IMR-90 (cell line): ENCODE measurements around the gene GAPDH. TPM values are rescaled to one million over a fixed set of nuclear protein-coding genes. Genes with fewer than 3 reads are reported as not detected.

Source experiments
- ATAC-seq: fragments of 200-7000 bp; cut with Tn5 transposase; 2 replicates; pipeline ENCODE4 v1.9.1; 2020; ENCODE audit warnings: low read depth, mild to moderate bottlenecking, moderate library complexity
- BruUV-seq: library from RNA; stranded (reverse); fragments of 400-500 nt; replicated peaks from 2 replicates; lab custom pipeline; 2021; lab: Mats Ljungman, UMichigan
- CTCF ChIA-PET: fragments of 300-600 bp; formaldehyde crosslinking; extraction: SDS; loops from one replicate; lab custom pipeline; 2021; ENCODE audit warnings: antibody characterized with exemption; lab: Yijun Ruan, JAX
- POLR2A ChIA-PET: fragments of 300-600 bp; sonication (Branson Sonifier 250); formaldehyde crosslinking; loops from one replicate; lab custom pipeline; 2022; ENCODE audit warnings: antibody characterized with exemption; ENCODE audit not compliant: unreplicated experiment; lab: Charles Lee
- DNase-seq: peaks from one replicate; pipeline ENCODE4 v3.0.0; 2013
- H2AFZ ChIP-seq: replicated peaks from 2 replicates; pipeline ENCODE3; 2013; ENCODE audit warnings: low read length, mild to moderate bottlenecking; ENCODE audit not compliant: poor library complexity
- H2AK5ac ChIP-seq: 2 replicates; pipeline ENCODE4 v1.6.1; 2013; ENCODE audit warnings: low read depth, low read length, inconsistent platforms
- H2AK9ac ChIP-seq: replicated peaks from 2 replicates; pipeline ENCODE3; 2013; ENCODE audit warnings: mild to moderate bottlenecking, low read depth, low read length, moderate library complexity; ENCODE audit not compliant: poor library complexity
- H2BK120ac ChIP-seq: 2 replicates; pipeline ENCODE4 v1.6.1; 2013; ENCODE audit warnings: low read depth, low read length, inconsistent platforms
- H2BK15ac ChIP-seq: 3 replicates; pipeline ENCODE4 v1.6.1; 2013; ENCODE audit warnings: low read depth, low read length, inconsistent platforms
- H2BK20ac ChIP-seq: 2 replicates; pipeline ENCODE4 v1.6.1; 2013; ENCODE audit warnings: low read depth, mild to moderate bottlenecking, inconsistent platforms, low read length, moderate library complexity
- H2BK5ac ChIP-seq: 2 replicates; pipeline ENCODE4 v1.6.1; 2013; ENCODE audit warnings: mild to moderate bottlenecking, low read depth, low read length, inconsistent platforms; ENCODE audit not compliant: poor library complexity, severe bottlenecking
- H3K14ac ChIP-seq: replicated peaks from 2 replicates; pipeline ENCODE4 v1.6.1; 2013; ENCODE audit warnings: low read depth, low read length, inconsistent platforms
- H3K18ac ChIP-seq: 2 replicates; pipeline ENCODE4 v1.6.1; 2013; ENCODE audit warnings: low read depth, low read length, control low read depth
- H3K23ac ChIP-seq: 2 replicates; pipeline ENCODE4 v1.6.1; 2013; ENCODE audit warnings: low read depth, low read length, inconsistent platforms
- H3K27ac ChIP-seq: 2 replicates; pipeline ENCODE4 v1.5.1; 2013; ENCODE audit warnings: mild to moderate bottlenecking, control low read depth, low read length; ENCODE audit not compliant: insufficient read depth
- H3K27me3 ChIP-seq: 2 replicates; pipeline ENCODE4 v1.6.1; 2013; ENCODE audit warnings: low read length; ENCODE audit not compliant: control insufficient read depth, insufficient read depth
- H3K36me3 ChIP-seq: 2 replicates; pipeline ENCODE4 v1.6.1; 2013; ENCODE audit warnings: low read length, mixed read lengths; ENCODE audit not compliant: control insufficient read depth, insufficient read depth
- H3K4ac ChIP-seq: 2 replicates; pipeline ENCODE4 v1.6.1; 2013; ENCODE audit warnings: low read depth, low read length, inconsistent platforms
- H3K4me1 ChIP-seq: 2 replicates; pipeline ENCODE4 v1.6.1; 2013; ENCODE audit warnings: low read length, mixed read lengths; ENCODE audit not compliant: control insufficient read depth, insufficient read depth
- H3K4me2 ChIP-seq: 2 replicates; pipeline ENCODE4 v1.6.1; 2013; ENCODE audit warnings: low read depth, mild to moderate bottlenecking, control low read depth, low read length, moderate library complexity
- H3K4me3 ChIP-seq: 2 replicates; pipeline ENCODE4 v1.5.1; 2013; ENCODE audit warnings: low read depth, mild to moderate bottlenecking, control low read depth, low read length, moderate library complexity; ENCODE audit not compliant: insufficient read depth
- H3K56ac ChIP-seq: 2 replicates; pipeline ENCODE4 v1.6.1; 2013; ENCODE audit warnings: low read length, inconsistent platforms; ENCODE audit not compliant: insufficient read depth; ENCODE audit errors: extremely low read depth
- H3K79me1 ChIP-seq, 2 experiments: 2 replicates each; pipeline ENCODE4 v1.6.1; 2013; ENCODE audit warnings: low read length in 2 of 2, inconsistent platforms in 1 of 2, low read depth in 1 of 2
- H3K9ac ChIP-seq: 2 replicates; pipeline ENCODE4 v1.6.1; 2013; ENCODE audit warnings: low read depth, low read length, control low read depth
- H3K9me1 ChIP-seq: 2 replicates; pipeline ENCODE4 v1.6.1; 2013; ENCODE audit warnings: low read length, inconsistent platforms; ENCODE audit not compliant: insufficient read depth
- H3K9me3 ChIP-seq: 2 replicates; pipeline ENCODE4 v1.6.1; 2013; ENCODE audit warnings: low read length; ENCODE audit not compliant: control insufficient read depth, insufficient read depth
- H4K20me1 ChIP-seq: 2 replicates; pipeline ENCODE4 v1.6.1; 2013; ENCODE audit warnings: low read length, inconsistent platforms; ENCODE audit not compliant: insufficient read depth
- H4K5ac ChIP-seq: 2 replicates; pipeline ENCODE4 v1.6.1; 2013; ENCODE audit warnings: mild to moderate bottlenecking, low read depth, low read length, control low read depth
- H4K8ac ChIP-seq, 2 experiments: 2 replicates each; pipeline ENCODE4 v1.6.1; 2013; ENCODE audit warnings: low read depth in 2 of 2, low read length in 2 of 2, control low read depth in 1 of 2, inconsistent platforms in 1 of 2
- H4K91ac ChIP-seq: 2 replicates; pipeline ENCODE4 v1.6.1; 2013; ENCODE audit warnings: low read depth, low read length, inconsistent platforms; ENCODE audit not compliant: insufficient read depth
- MAFK ChIP-seq: IDR thresholded peaks from 2 replicates; pipeline ENCODE4 v1.6.1; 2012; ENCODE audit warnings: low read depth, low read length, improper control_type of control experiment
- POLR2A ChIP-seq: IDR thresholded peaks from 2 replicates; pipeline ENCODE4 v1.6.1; 2012; ENCODE audit warnings: mild to moderate bottlenecking, low read depth, low read length
- SMC3 ChIP-seq: fragments of 150-350 bp; IDR thresholded peaks from 2 replicates; pipeline ENCODE4 v1.6.1; 2016; ENCODE audit warnings: low read depth, mild to moderate bottlenecking, antibody characterized with exemption, low read length, moderate library complexity
- WGBS, 2 experiments: methylation state at CpG; one replicate each; pipeline versions ENCODE4 v1.1.5 to v1.1.7; 2013; ENCODE audit warnings: missing lambda C conversion rate in 2 of 2; ENCODE audit not compliant: insufficient read length in 1 of 2; ENCODE audit errors: extremely low coverage in 2 of 2; 5-methylcytosine and 5-hydroxymethylcytosine counted together
- dilution Hi-C: fragments of 300-500 bp; cut with HindIII; formaldehyde crosslinking; loops from one replicate; pipeline ENCODE4 v1.14.3; 2018; ENCODE audit warnings: low sequenced_read_pairs; ENCODE audit not compliant: unreplicated experiment
- in situ Hi-C: fragments of 300-500 bp; cut with MboI; formaldehyde crosslinking; loops from 3 replicates; pipeline ENCODE4 v1.14.3; 2019; ENCODE audit warnings: low sequenced_read_pairs, inconsistent platforms, mixed read lengths
- intact Hi-C: fragments of 100-400 bp; cut with micrococcal nuclease; formaldehyde crosslinking; loops from 2 replicates; pipeline ENCODE4 v1.10.0; 2022
- polyA plus RNA-seq, 3 experiments: library from polyadenylated mRNA; depleted of rRNA; stranded (reverse); fragments of >200 nt; gene quantifications; 2 replicates each; pipeline ENCODE4 v1.2.3, GENCODE V29; 2012; ENCODE audit warnings: low replicate concordance in 1 of 3
- total RNA-seq: library from RNA; depleted of rRNA; stranded (reverse); fragments of >200 nt; gene quantifications from 2 replicates; pipeline ENCODE4 v1.2.3, GENCODE V29; 2012

Gene GAPDH
- total and polyA plus RNA-seq, 2 of the 4 experiments (the other 2 are of a cell fraction), result 12,939 to 21,893 TPM

DNA sequence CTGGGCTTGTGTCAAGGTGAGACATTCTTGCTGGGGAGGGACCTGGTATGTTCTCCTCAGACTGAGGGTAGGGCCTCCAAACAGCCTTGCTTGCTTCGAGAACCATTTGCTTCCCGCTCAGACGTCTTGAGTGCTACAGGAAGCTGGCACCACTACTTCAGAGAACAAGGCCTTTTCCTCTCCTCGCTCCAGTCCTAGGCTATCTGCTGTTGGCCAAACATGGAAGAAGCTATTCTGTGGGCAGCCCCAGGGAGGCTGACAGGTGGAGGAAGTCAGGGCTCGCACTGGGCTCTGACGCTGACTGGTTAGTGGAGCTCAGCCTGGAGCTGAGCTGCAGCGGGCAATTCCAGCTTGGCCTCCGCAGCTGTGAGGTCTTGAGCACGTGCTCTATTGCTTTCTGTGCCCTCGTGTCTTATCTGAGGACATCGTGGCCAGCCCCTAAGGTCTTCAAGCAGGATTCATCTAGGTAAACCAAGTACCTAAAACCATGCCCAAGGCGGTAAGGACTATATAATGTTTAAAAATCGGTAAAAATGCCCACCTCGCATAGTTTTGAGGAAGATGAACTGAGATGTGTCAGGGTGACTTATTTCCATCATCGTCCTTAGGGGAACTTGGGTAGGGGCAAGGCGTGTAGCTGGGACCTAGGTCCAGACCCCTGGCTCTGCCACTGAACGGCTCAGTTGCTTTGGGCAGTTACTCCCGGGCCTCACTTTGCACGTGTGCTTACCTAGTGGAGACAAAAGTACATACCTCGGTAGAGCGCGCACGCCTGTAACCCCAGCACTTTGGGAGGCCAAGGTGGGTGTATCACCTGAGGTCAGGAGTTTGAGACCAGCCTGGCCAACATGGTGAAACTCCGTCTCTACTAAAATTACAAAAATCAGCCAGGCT lies 4.3 kb downstream of the GAPDH start:
- H3K4me3 ChIP-seq, result peak overlapping the region; percentile 1; the same call in 1 of the 2 replicates
- H2BK15ac ChIP-seq, result no peak overlapping the region
- peak overlapping the region; percentile 7; the same call in 1 of the 2 replicates for H3K27ac ChIP-seq
- peaks cover 11% of the 10 kb centered on the region; the same call in 1 of the 2 replicates for H3K4me1 ChIP-seq
- ATAC-seq (no peak), DNase-seq (peak; percentile 60)
- ChIA-PET POLR2A (interaction anchor here (0.6 to 1.3 kb wide), 3 partner anchors 10 to 401 kb away, joined by 3 to 4 read pairs (median 4); no protein-coding TSS in a partner anchor), CTCF (interaction anchor here (0.6 to 1.9 kb wide), 7 partner anchors 11 to 58 kb away, joined by 3 to 8 read pairs (median 4); no protein-coding TSS in a partner anchor)
- H3K27me3 ChIP-seq, result no peaks in the 10 kb centered on the region
- peak overlapping the region; percentile 2 to 38; a peak in 2 of 4 replicates for H4K8ac ChIP-seq
- H4K20me1 ChIP-seq, result peaks cover 75% of the 10 kb centered on the region
- peak overlapping the region; percentile 10; the same call in 1 of the 2 replicates for H2AK5ac ChIP-seq
- H2BK5ac ChIP-seq, result peak overlapping the region; percentile 9
- H2AFZ ChIP-seq, result peak overlapping the region; percentile 47
- H4K91ac ChIP-seq, result no peak overlapping the region
- peaks cover 60% of the 10 kb centered on the region for H3K36me3 ChIP-seq
- H3K23ac ChIP-seq, result no peak overlapping the region
- dilution Hi-C loops (no loop called here), in situ Hi-C loops (no loop called here), intact Hi-C loops (loop anchor here (1.0 kb wide), 1 partner anchor 115 kb away; no protein-coding TSS in a partner anchor)
- no peak overlapping the region for H3K56ac ChIP-seq
- no peak overlapping the region for H3K4me2 ChIP-seq
- no peak overlapping the region for H3K18ac ChIP-seq
- H2BK20ac ChIP-seq, result no peak overlapping the region
- H3K14ac ChIP-seq, result no peak overlapping the region
- H4K5ac ChIP-seq, result no peak overlapping the region; the same call in 1 of the 2 replicates
- BruUV-seq, result no TSS peak
- 64% methylated on average over 4 of the region's 24 CpGs; no CpG with 5 or more reads in 1 of the 2 experiments for WGBS, 2 experiments
- H3K9me1 ChIP-seq, result no peaks in the 10 kb centered on the region
- no peak overlapping the region for H2BK120ac ChIP-seq
- TF ChIP-seq POLR2A, result peak; percentile 88
- no peak for TF ChIP-seq MAFK
- no peak for TF ChIP-seq SMC3
- no peaks in the 10 kb centered on the region for H3K9me3 ChIP-seq
- no peak overlapping the region for H3K4ac ChIP-seq
- peaks cover 0 to 64% of the 10 kb centered on the region in 2 experiments; a peak in 3 of 4 replicates for H3K79me1 ChIP-seq
- H3K9ac ChIP-seq, result peak overlapping the region; percentile 11; the same call in 1 of the 2 replicates
- peak overlapping the region; percentile 83 for H2AK9ac ChIP-seq
